ENCODE measurements around the gene ME1.

The ME1 gene

DNA sequence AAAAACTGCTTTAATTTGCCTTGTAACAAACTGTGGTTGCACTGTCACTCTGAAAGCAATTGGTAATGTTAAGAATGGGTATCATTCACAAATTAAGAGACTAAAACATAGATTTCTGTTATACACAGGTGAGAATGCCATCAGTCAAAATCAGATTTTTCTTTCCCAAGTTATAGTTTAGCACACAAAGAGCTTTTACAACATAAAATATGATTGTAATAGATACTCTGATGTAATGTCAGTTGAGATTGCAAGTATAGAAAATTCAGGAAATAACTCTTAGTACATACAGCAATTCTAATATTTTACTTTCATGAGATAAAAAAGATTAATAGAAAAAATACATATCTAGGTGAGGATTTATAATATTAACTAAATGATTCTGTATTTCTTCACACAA lies 2.3 kb upstream of the ME1 start:
- no peak for DNase-seq (ENCODE audit: low read depth)
- H3K4me3 ChIP-seq (ENCODE audit: low read depth, low read length): no peak overlapping the region
- TF ChIP-seq, protein P1, sequence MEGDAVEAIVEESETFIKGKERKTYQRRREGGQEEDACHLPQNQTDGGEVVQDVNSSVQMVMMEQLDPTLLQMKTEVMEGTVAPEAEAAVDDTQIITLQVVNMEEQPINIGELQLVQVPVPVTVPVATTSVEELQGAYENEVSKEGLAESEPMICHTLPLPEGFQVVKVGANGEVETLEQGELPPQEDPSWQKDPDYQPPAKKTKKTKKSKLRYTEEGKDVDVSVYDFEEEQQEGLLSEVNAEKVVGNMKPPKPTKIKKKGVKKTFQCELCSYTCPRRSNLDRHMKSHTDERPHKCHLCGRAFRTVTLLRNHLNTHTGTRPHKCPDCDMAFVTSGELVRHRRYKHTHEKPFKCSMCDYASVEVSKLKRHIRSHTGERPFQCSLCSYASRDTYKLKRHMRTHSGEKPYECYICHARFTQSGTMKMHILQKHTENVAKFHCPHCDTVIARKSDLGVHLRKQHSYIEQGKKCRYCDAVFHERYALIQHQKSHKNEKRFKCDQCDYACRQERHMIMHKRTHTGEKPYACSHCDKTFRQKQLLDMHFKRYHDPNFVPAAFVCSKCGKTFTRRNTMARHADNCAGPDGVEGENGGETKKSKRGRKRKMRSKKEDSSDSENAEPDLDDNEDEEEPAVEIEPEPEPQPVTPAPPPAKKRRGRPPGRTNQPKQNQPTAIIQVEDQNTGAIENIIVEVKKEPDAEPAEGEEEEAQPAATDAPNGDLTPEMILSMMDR (IDR thresholded peaks at IDR 0.05; ENCODE audit: low read depth, low read length, missing control alignments): no peak

DNA sequence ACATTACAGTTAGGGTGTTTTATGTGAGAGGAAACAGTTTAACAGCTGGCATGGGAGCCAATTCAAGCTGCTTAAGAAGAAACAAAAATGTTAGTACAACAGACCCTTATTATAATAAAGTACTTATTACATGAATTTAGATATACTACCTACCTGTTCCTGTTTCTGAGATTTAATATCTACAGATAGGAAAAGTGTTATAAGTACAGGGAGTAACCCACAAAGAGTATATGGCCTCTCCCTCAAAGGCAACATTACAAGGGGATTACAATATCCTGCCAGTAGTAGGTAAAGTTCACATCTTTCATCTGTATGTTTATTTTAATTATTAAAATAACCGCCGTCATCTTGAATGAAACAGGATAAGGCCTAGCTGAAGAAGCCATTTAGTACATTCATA lies 1.8 kb upstream of the ME1 start:
- no peak for DNase-seq (ENCODE audit: low read depth)
- TF ChIP-seq, protein P1 (IDR thresholded peaks at IDR 0.05; ENCODE audit: low read depth, low read length, missing control alignments): no peak
- no peak overlapping the region for H3K4me3 ChIP-seq (ENCODE audit: low read depth, low read length)

DNA sequence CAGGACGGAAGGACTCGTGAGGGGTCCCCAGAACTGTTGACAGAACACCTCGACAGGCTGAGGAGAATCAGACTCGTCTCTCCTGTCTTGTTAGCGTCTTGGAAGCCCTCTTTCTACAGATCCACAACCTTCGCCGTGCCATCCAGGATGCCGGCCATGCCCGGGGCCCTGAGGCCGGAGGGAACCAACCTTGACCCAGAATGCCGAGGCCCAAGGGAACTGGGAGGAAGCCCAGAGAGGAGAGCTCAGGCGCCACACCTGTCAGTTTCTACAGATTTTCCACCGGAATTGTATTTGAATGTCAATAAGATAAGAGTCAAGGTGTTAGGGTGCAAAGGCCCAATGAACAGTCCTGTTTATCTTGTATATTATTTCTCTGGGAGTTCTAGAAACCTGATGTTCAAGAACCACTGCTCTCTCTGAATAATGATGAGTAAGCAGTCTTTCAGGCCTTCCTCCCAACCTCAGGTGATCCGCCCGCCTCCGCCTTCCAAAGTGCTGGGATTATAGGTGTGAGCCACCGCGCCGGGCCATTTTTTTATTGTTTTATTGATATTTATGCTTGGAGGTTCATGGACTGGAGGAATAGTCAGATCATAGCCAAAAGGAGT lies 799 bp upstream of the ME1 start:
- TF ChIP-seq, protein P1 (IDR thresholded peaks at IDR 0.05; ENCODE audit: low read depth, low read length, missing control alignments): no peak
- no peak for DNase-seq (ENCODE audit: low read depth)
- peak overlapping the region; percentile 55 for H3K4me3 ChIP-seq (ENCODE audit: low read depth, low read length)

DNA sequence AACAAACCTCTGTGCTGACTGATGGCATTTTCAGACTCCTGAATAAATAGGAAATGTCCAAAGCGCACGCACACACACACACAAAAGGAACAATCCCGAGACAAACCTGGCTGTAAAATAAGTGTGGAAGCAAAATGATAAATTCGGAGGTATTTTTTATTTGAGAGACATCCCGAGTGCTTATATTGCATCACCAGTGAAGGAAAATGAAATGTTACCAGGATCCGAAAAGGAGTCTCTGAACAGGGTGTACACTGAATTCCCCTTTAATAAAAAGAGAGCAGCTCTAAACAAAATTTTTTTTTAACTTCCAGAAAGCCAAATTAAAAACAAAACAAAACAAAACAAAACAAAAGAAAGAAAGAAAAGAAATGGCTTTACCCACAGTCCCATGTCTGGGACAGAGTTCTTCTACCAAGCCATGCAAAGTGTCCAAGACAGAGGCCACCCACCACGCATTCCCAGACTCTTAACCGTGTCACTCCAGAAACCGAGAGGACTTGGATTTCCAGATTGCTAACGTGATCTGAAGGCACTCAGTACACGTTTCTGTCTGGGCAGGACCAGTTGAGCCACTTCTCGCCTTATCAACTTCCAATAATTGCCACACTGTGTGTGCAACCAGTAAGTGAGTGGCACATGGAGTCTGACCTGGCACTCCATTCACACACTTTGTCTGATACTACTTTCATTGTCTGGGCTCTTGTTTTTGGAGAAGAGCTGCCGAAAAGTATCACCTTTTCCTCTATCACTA lies 817 bp downstream of the ME1 start:
- DNase-seq (ENCODE audit: low read depth): no peak
- TF ChIP-seq, protein P1 (IDR thresholded peaks at IDR 0.05; ENCODE audit: low read depth, low read length, missing control alignments): no peak
- peak overlapping the region; percentile 55 for H3K4me3 ChIP-seq (ENCODE audit: low read depth, low read length)

DNA sequence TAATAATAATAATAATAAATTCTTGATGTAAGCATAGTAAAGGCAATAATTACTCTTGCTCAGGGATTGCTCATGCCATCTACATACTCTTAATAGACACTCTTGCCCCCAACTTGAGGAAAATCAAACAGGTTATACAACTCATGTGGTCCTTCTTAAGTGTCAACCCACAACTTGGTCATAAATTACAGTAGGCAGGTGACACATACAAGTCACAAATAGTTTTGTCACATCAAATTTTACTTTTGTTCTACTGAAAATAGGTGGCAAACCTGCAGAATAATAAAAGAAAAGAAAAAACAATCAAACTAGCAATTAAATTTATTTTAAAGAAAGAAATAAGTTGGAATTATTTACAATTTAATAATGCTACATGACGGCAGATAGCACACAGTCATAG lies 1.6 kb downstream of the ME1 start:
- no peak overlapping the region for H3K4me3 ChIP-seq (ENCODE audit: low read depth, low read length)
- TF ChIP-seq, protein P1 (IDR thresholded peaks at IDR 0.05; ENCODE audit: low read depth, low read length, missing control alignments): no peak
- no peak for DNase-seq (ENCODE audit: low read depth)

DNA sequence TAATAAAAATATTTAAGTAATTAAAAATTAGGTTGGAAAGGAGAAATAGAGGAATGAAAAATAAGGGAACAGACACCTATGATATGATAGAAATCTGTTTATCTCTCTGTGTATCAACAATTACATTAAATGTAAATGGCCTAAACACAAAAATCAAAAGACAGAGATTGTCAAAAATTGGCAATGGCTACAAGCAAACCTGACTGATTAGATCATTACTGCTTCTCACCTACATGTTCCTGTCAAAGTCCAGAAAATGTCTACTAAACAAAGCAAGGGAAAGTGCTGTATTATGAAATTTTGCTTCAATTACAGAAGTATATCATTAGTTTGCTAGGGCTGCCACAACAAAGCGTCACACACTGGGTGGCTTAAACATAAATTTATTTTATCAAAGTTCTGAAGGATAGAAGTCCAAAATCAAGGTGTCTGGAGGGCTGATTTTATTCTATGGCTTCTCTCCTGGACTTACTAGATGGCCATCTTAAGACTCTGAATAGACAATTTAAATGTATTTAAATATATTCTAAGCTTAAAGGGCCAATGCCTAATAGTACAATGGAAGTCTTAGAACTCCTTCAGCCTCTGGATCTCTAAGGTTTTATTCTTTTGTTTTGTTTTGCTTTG lies 6.3 kb downstream of the ME1 start:
- no peak overlapping the region for H3K4me3 ChIP-seq (ENCODE audit: low read depth, low read length)
- no peak for DNase-seq (ENCODE audit: low read depth)
- TF ChIP-seq, protein P1 (IDR thresholded peaks at IDR 0.05; ENCODE audit: low read depth, low read length, missing control alignments): no peak

Measured in GM12864 (cell line).